GM13977 (cell line): ENCODE results near the gene UFSP1.

Experiments
- DNase-seq: peaks from one replicate; pipeline ENCODE4 v3.0.0; 2012; ENCODE audit warnings: low spot score
- in situ Hi-C: fragments of 300-500 bp; cut with MboI; formaldehyde crosslinking; loops from one replicate; pipeline ENCODE4 v1.12.0; 2022; ENCODE audit warnings: low sequenced_read_pairs, low pct_unique_long_range_greater_than_20kb, mixed read lengths, inconsistent platforms; ENCODE audit not compliant: unreplicated experiment
- TF ChIP-seq, protein P1 (sequence below): IDR thresholded peaks from 2 replicates; pipeline ENCODE4 v1.5.1; 2012; ENCODE audit warnings: mild to moderate bottlenecking, control low read depth; ENCODE audit not compliant: insufficient read depth; ENCODE audit errors: extremely low read depth, missing control alignments

The UFSP1 gene

DNA sequence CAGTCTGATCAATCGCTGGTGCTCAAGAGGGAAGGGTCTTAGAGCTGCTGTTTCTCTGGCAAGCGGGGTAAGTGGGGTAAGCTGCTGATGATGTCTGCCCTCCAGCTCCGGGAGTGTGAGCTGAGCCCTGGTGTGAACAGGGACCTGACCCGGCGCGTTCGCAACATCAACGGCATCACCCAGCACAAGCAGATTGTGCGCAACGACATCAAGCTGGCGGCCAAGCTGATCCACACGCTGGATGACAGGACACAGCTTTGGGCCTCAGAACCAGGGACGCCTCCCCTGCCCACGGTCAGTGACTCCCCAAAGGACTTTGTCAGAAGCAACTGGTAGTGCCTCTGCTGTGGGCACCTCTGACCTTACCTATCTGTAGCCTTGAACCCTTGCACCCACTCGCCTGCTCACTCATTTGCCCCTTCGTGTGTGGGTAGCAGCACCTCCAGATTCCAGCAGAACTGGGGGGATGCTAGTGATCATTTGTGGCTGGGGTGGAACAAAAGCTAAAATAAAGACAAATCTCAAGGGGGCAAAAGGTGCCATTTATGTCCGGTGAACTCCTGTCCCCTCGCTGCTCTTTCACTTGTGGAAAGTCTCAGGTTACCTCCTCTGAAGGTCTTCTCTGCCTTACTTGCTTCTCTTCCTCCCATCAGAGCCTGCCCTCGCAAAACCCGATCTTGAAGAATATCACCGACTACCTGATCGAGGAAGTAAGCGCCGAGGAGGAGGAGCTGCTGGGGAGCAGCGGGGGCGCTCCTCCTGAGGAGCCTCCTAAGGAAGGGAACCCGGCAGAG lies 3.2 kb downstream of the UFSP1 start:
- TF ChIP-seq, protein P1, sequence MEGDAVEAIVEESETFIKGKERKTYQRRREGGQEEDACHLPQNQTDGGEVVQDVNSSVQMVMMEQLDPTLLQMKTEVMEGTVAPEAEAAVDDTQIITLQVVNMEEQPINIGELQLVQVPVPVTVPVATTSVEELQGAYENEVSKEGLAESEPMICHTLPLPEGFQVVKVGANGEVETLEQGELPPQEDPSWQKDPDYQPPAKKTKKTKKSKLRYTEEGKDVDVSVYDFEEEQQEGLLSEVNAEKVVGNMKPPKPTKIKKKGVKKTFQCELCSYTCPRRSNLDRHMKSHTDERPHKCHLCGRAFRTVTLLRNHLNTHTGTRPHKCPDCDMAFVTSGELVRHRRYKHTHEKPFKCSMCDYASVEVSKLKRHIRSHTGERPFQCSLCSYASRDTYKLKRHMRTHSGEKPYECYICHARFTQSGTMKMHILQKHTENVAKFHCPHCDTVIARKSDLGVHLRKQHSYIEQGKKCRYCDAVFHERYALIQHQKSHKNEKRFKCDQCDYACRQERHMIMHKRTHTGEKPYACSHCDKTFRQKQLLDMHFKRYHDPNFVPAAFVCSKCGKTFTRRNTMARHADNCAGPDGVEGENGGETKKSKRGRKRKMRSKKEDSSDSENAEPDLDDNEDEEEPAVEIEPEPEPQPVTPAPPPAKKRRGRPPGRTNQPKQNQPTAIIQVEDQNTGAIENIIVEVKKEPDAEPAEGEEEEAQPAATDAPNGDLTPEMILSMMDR: no peak
- in situ Hi-C loops: no loop called here
- no peak for DNase-seq

DNA sequence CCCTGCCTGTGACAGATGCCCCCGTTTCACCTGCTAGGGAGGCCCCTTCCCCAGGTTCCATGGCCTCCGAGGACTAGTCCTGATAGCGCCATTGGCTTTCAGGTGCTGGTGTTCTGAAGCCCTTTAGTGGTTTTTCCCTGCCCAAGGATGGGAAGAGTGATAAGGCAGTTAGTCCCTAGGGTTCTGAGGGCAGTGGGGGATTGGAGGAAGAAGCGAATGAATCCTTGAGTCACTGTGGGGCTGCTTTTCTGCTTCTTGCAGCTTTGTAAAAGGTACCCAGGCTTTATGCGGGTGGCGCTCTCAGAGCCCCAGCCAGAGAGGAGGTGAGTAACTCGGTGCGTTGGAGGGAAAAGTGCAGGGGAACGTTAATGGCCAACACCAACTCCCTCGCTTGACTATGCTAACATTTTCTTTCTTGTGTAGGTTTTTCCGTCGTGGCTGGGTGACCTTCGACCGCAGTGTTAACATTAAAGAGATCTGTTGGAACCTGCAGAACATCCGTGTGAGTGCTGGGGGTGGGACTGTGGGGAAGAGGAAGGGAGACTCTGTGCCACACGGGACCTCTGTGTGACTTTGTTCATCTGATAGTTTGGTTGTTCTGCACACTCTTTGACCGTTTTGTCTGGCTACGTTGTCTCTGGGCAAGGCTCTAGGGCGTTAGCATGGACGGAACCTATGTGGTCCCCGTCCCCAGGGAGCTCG lies 3.9 kb downstream of the UFSP1 start:
- DNase-seq: no peak
- in situ Hi-C loops: no loop called here
- TF ChIP-seq, protein P1: no peak

DNA sequence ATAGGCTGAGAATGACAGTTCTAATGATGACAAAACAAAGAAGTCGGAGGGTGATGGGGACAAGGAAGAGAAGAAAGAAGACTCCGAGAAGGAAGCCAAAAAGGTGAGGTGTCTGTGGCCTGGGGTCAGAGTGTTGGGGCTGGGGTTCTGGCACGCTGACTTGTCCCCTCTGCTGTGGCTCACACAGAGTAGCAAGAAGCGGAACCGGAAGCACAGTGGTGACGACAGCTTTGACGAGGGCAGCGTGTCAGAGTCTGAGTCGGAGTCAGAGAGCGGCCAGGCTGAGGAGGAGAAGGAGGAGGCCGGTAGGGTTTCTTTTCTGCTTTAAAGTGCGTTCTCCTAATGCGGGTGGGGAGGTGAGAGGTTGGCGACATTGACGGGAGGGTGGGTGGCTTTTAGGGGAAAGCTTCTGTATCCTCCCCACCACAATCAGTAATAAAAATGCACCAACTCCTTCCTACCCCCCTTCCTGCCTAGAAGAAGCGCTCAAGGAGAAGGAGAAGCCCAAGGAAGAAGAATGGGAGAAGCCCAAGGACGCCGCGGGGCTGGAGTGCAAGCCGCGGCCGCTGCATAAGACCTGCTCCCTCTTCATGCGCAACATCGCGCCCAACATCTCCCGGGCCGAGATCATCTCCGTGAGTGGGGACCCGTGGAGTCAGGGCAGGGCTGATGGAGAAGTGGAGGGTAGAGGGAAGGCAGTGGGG lies 4.6 kb downstream of the UFSP1 start:
- in situ Hi-C loops: no loop called here
- DNase-seq: no peak
- TF ChIP-seq, protein P1: no peak

DNA sequence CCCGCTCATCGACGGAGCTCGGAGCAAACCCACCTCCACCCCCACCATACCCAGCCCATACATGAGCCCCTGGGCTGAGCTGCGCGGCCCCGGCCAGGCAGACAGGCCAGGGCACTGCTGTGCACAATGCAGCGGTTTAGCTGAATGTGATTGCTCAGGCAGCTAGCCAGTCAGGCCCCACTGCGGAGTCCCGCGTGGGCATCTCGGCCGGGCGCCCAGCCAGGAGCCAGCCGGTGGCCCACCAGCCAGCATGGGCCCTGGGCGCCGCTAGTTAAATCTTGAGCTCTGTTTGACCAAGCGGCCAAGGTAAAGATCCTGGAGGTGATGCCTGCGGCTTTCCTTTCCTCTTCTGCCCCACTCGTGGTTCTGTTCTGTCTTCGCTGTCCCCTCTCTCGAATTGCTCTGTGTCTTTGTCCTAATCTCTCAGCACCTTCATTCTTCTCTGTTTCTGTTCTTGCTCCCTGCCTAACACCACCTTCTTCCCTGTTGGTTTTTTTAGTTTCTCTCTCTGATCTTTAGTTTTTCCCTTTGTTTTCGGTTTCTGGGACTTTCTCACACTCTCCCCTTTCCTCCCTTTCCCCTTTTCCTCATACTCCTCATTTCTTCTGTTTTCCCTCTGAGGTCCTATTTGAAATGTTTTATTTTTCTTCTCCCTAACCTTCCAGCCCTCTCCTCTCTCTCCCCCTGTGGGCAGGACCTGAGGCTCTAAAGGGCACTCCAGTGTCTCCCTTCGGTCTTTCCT lies 6.6 kb downstream of the UFSP1 start:
- DNase-seq: no peak
- TF ChIP-seq, protein P1: no peak
- in situ Hi-C loops: no loop called here

DNA sequence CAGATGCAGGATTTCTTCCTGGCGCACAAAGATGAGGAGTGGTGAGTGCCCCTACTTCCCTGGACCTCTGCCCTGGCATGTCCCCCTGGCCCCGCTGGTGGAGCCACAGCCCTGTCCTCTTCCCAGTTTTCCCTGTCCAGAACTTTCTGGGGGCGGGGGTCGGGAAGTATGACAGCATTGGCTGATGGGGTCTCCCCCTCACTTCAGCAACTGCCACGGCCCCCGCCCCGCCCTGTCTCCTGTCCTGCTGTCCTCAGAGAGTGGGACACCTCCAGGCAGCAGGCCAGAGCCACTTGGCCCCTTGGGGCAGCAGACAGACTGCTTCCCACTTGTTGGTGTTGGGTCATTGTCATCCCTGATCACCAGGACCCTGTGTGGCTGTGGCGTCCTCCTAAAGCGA lies 7.3 kb downstream of the UFSP1 start:
- TF ChIP-seq, protein P1: no peak
- in situ Hi-C loops: no loop called here
- DNase-seq: no peak

DNA sequence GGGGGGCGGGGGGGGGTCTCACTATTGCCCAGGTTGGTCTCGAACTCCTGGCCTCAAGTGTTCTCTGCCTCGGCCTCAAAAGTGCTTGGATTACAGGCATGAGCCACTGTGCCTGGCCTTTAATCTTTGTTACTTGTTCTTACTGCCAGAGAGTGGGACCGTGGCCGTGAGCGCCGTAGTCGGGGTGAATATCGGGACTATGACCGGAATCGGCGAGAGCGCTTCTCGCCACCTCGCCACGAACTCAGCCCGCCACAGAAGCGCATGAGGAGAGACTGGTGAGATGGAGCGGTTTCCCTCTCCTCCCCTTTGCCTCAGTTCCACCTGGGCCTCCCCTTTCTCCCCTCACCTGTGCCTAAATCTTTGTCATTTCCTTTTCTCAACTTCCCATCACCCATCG lies 8.4 kb downstream of the UFSP1 start:
- TF ChIP-seq, protein P1: no peak
- in situ Hi-C loops: no loop called here
- no peak for DNase-seq
